ENCODE data around the gene MRPL40. TPM values are rescaled to one million over a fixed set of nuclear protein-coding genes. Genes with fewer than 3 reads are reported as not detected.

The MRPL40 gene
- total and polyA plus RNA-seq, 2 experiments from 2014 or later = 15.5 to 53.5 TPM

DNA sequence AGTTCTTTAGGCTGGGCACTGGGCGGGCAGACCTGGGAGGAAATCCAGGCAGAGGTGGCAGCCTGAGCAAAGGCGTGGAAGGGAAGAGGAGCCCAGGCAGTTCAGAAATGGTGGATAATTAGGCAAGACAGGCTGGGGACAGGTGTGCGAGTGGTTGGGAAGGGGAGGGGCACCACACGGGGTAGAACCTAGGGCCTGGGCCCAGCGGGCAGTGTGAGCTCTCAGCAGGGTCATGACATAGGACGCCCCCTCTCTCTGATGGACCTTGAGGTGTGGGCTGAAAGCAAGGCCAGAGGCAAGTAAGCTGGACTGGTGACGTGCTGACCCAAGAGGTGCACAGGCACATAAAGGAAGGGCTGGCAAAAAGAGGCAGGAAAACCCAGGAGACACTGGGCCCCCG lies 39.9 kb downstream of the MRPL40 start (continued):
- TF ChIP-seq, protein P1, sequence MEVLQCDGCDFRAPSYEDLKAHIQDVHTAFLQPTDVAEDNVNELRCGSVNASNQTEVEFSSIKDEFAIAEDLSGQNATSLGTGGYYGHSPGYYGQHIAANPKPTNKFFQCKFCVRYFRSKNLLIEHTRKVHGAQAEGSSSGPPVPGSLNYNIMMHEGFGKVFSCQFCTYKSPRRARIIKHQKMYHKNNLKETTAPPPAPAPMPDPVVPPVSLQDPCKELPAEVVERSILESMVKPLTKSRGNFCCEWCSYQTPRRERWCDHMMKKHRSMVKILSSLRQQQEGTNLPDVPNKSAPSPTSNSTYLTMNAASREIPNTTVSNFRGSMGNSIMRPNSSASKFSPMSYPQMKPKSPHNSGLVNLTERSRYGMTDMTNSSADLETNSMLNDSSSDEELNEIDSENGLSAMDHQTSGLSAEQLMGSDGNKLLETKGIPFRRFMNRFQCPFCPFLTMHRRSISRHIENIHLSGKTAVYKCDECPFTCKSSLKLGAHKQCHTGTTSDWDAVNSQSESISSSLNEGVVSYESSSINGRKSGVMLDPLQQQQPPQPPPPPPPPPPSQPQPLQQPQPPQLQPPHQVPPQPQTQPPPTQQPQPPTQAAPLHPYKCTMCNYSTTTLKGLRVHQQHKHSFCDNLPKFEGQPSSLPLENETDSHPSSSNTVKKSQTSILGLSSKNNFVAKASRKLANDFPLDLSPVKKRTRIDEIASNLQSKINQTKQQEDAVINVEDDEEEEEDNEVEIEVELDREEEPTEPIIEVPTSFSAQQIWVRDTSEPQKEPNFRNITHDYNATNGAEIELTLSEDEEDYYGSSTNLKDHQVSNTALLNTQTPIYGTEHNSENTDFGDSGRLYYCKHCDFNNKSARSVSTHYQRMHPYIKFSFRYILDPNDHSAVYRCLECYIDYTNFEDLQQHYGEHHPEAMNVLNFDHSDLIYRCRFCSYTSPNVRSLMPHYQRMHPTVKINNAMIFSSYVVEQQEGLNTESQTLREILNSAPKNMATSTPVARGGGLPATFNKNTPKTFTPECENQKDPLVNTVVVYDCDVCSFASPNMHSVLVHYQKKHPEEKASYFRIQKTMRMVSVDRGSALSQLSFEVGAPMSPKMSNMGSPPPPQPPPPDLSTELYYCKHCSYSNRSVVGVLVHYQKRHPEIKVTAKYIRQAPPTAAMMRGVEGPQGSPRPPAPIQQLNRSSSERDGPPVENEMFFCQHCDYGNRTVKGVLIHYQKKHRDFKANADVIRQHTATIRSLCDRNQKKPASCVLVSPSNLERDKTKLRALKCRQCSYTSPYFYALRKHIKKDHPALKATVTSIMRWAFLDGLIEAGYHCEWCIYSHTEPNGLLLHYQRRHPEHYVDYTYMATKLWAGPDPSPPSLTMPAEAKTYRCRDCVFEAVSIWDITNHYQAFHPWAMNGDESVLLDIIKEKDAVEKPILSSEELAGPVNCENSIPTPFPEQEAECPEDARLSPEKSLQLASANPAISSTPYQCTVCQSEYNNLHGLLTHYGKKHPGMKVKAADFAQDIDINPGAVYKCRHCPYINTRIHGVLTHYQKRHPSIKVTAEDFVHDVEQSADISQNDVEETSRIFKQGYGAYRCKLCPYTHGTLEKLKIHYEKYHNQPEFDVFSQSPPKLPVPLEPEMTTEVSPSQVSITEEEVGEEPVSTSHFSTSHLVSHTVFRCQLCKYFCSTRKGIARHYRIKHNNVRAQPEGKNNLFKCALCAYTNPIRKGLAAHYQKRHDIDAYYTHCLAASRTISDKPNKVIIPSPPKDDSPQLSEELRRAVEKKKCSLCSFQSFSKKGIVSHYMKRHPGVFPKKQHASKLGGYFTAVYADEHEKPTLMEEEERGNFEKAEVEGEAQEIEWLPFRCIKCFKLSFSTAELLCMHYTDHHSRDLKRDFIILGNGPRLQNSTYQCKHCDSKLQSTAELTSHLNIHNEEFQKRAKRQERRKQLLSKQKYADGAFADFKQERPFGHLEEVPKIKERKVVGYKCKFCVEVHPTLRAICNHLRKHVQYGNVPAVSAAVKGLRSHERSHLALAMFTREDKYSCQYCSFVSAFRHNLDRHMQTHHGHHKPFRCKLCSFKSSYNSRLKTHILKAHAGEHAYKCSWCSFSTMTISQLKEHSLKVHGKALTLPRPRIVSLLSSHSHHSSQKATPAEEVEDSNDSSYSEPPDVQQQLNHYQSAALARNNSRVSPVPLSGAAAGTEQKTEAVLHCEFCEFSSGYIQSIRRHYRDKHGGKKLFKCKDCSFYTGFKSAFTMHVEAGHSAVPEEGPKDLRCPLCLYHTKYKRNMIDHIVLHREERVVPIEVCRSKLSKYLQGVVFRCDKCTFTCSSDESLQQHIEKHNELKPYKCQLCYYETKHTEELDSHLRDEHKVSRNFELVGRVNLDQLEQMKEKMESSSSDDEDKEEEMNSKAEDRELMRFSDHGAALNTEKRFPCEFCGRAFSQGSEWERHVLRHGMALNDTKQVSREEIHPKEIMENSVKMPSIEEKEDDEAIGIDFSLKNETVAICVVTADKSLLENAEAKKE (CRISPR knock-in tag; IDR thresholded peaks at IDR 0.05) = no peak
- TF ChIP-seq EZH2 (IDR thresholded peaks at IDR 0.05; ENCODE audit: low read depth, unreplicated experiment) = no peak
- no peak for TF ChIP-seq NANOG (IDR thresholded peaks at IDR 0.05; ENCODE audit: borderline replicate concordance)
- no peak for TF ChIP-seq EZH2phosphoT487 (IDR thresholded peaks at IDR 0.05; ENCODE audit: unreplicated experiment)

GRCh38 chr22:19473578-19473977 lies 41.2 kb downstream of the MRPL40 start:
- Histone ChIP-seq H3F3A (replicated peaks; ENCODE audit: low read depth) (no peaks in the 10 kb centered on the region), H3K9me2 (ENCODE audit: insufficient read depth) (no peaks in the 10 kb centered on the region), H3K4me3 (no peak overlapping the region), H3K36me3 (ENCODE audit: insufficient read depth) (peaks cover 27% of the 10 kb centered on the region; the same call in 1 of the 2 replicates), H2AFZ (no peak overlapping the region), H4K20me1 (replicated peaks; ENCODE audit: insufficient read depth) (peaks cover 34% of the 10 kb centered on the region), H3K4me2 (no peak overlapping the region), H3K79me2 (replicated peaks; ENCODE audit: insufficient read depth) (peaks cover 49% of the 10 kb centered on the region), H3K27ac (ENCODE audit: low read depth) (no peak overlapping the region), H3K4me1 (ENCODE audit: insufficient read depth) (peaks cover 6% of the 10 kb centered on the region; the same call in 1 of the 2 replicates), H3K27me3 (ENCODE audit: insufficient read depth) (no peaks in the 10 kb centered on the region)
- Mint-ChIP-seq H3K27me3 (ENCODE audit: insufficient read depth, low read depth, poor library complexity) (no peaks in the 10 kb centered on the region), H3K4me3 (no peak overlapping the region), H3K27ac (no peak overlapping the region), H3K9me3 (no peaks in the 10 kb centered on the region), H3K4me1 (peaks cover 10% of the 10 kb centered on the region), H3K36me3 (ENCODE audit: low read depth) (peaks cover 54% of the 10 kb centered on the region)
- ATAC-seq (peak; percentile 32; the same call in 1 of the 3 replicates), DNase-seq (ENCODE audit: low spot score) (no peak)
- TF ChIP-seq JUNB (IDR thresholded peaks at IDR 0.05; ENCODE audit: unreplicated experiment) (no peak), CTCF (conservative IDR thresholded peaks at IDR 0.05; ENCODE audit: low read depth in 2 of 2) (0 out of 4 replicates have a peak, but pooled peaks of 1 of the 2 experiments have one; percentile 11)

Measured in GM23338 (cell line).